Large intestine (tissue), 3 donors: Measurements from ENCODE around the gene PDPN. TPM values are rescaled to one million over a fixed set of nuclear protein-coding genes. Genes with fewer than 3 reads are reported as not detected.

ENCODE experiments used
- DNase-seq, 2 donors: peaks; one replicate each; pipeline versions ENCODE4 v3.0.0 to v3.0.0-alpha.2; 2013
- H3K27ac ChIP-seq: one replicate; pipeline ENCODE4 v1.5.1; 2013; ENCODE audit warnings: low read length
- H3K27me3 ChIP-seq: 2 replicates; pipeline ENCODE4 v1.6.1; 2013; ENCODE audit warnings: low read length; ENCODE audit not compliant: control insufficient read depth, insufficient read depth
- H3K36me3 ChIP-seq: 2 replicates; pipeline ENCODE4 v1.6.1; 2013; ENCODE audit warnings: low read length; ENCODE audit not compliant: control insufficient read depth, insufficient read depth
- H3K4me1 ChIP-seq: one replicate; pipeline ENCODE4 v1.6.1; 2013; ENCODE audit warnings: low read length; ENCODE audit not compliant: control insufficient read depth, insufficient read depth
- H3K4me3 ChIP-seq: one replicate; pipeline ENCODE4 v1.5.1; 2013; ENCODE audit warnings: low read length
- H3K9me3 ChIP-seq: one replicate; pipeline ENCODE4 v1.6.1; 2013; ENCODE audit warnings: mild to moderate bottlenecking, low read depth, low read length, moderate library complexity; ENCODE audit not compliant: control insufficient read depth
- WGBS: methylation state at CpG from one replicate; pipeline ENCODE4 v1.1.5; 2013; ENCODE audit warnings: low lambda C conversion rate; ENCODE audit not compliant: insufficient coverage; 5-methylcytosine and 5-hydroxymethylcytosine counted together
- polyA plus RNA-seq: library from polyadenylated mRNA; unstranded; fragments of 120-200 nt; gene quantifications from one replicate; pipeline ENCODE4 v1.2.1, GENCODE V29; 2013

The PDPN gene
- polyA plus RNA-seq, 1 donor = 11.9 TPM

- Histone ChIP-seq H3K4me3 (no peak overlapping the region), H3K27me3 (no peaks in the 10 kb centered on the region), H3K4me1 (no peaks in the 10 kb centered on the region), H3K27ac (no peak overlapping the region), H3K36me3 (no peaks in the 10 kb centered on the region), H3K9me3 (no peaks in the 10 kb centered on the region)
- DNase-seq = no peak
- no CpG with 5 or more reads among the region's 3 CpGs for WGBS
These were observed 44.6 kb downstream of the PDPN start for GRCh38 chr1:13628218-13628617.

- Histone ChIP-seq H3K9me3 (no peaks in the 10 kb centered on the region), H3K4me3 (no peak overlapping the region), H3K27me3 (no peaks in the 10 kb centered on the region), H3K27ac (no peak overlapping the region), H3K4me1 (no peaks in the 10 kb centered on the region), H3K36me3 (no peaks in the 10 kb centered on the region)
- DNase-seq = no peak
- no CpG with 5 or more reads among the region's 5 CpGs for WGBS
These were observed 45.1 kb downstream of the PDPN start for GRCh38 chr1:13628711-13629110.

- Histone ChIP-seq H3K36me3 (no peaks in the 10 kb centered on the region), H3K4me3 (no peak overlapping the region), H3K27ac (no peak overlapping the region), H3K9me3 (no peaks in the 10 kb centered on the region), H3K27me3 (no peaks in the 10 kb centered on the region), H3K4me1 (no peaks in the 10 kb centered on the region)
- WGBS = no CpG with 5 or more reads among the region's 3 CpGs
- DNase-seq = no peak
These were observed 58.8 kb downstream of the PDPN start for GRCh38 chr1:13642306-13643004.

GRCh38 chr1:13643017-13643416, 59.4 kb downstream of the PDPN start:
- Histone ChIP-seq H3K27me3 (no peaks in the 10 kb centered on the region), H3K9me3 (no peaks in the 10 kb centered on the region), H3K4me1 (no peaks in the 10 kb centered on the region), H3K36me3 (no peaks in the 10 kb centered on the region), H3K27ac (no peak overlapping the region), H3K4me3 (no peak overlapping the region)
- WGBS = no CpG with 5 or more reads among the region's 8 CpGs
- DNase-seq = no peak

GRCh38 chr1:13646521-13646920, 62.9 kb downstream of the PDPN start:
- DNase-seq = no peak
- 100% methylated on average over 2 of the region's 7 CpGs for WGBS
- Histone ChIP-seq H3K9me3 (no peaks in the 10 kb centered on the region), H3K4me3 (no peak overlapping the region), H3K36me3 (no peaks in the 10 kb centered on the region), H3K4me1 (no peaks in the 10 kb centered on the region), H3K27me3 (no peaks in the 10 kb centered on the region), H3K27ac (no peak overlapping the region)

GRCh38 chr1:13651279-13651678, 67.6 kb downstream of the PDPN start:
- Histone ChIP-seq H3K9me3 (no peaks in the 10 kb centered on the region), H3K4me1 (no peaks in the 10 kb centered on the region), H3K4me3 (no peak overlapping the region), H3K27ac (no peak overlapping the region), H3K27me3 (no peaks in the 10 kb centered on the region), H3K36me3 (no peaks in the 10 kb centered on the region)
- DNase-seq = no peak
- WGBS = no CpG with 5 or more reads among the region's 3 CpGs

GRCh38 chr1:13652238-13652637, 68.6 kb downstream of the PDPN start:
- Histone ChIP-seq H3K27me3 (no peaks in the 10 kb centered on the region), H3K36me3 (no peaks in the 10 kb centered on the region), H3K4me1 (no peaks in the 10 kb centered on the region), H3K4me3 (no peak overlapping the region), H3K27ac (no peak overlapping the region), H3K9me3 (peaks cover 1% of the 10 kb centered on the region)
- no peak for DNase-seq
- 100% methylated on average over 1 of the region's 1 CpG for WGBS

- Histone ChIP-seq H3K36me3 (no peaks in the 10 kb centered on the region), H3K4me1 (no peaks in the 10 kb centered on the region), H3K27ac (no peak overlapping the region), H3K9me3 (peaks cover 2% of the 10 kb centered on the region), H3K27me3 (no peaks in the 10 kb centered on the region), H3K4me3 (no peak overlapping the region)
- 80% methylated on average over 1 of the region's 5 CpGs for WGBS
- no peak for DNase-seq
These were observed 77.9 kb downstream of the PDPN start for GRCh38 chr1:13661539-13661938.

GRCh38 chr1:13662493-13662892, 78.9 kb downstream of the PDPN start:
- no peak for DNase-seq
- Histone ChIP-seq H3K4me3 (no peak overlapping the region), H3K27ac (no peak overlapping the region), H3K36me3 (no peaks in the 10 kb centered on the region), H3K27me3 (no peaks in the 10 kb centered on the region), H3K4me1 (no peaks in the 10 kb centered on the region), H3K9me3 (no peaks in the 10 kb centered on the region)
- no CpG with 5 or more reads among the region's 4 CpGs for WGBS

GRCh38 chr1:13663969-13664368, 80.3 kb downstream of the PDPN start:
- H3K4me1 ChIP-seq = no peaks in the 10 kb centered on the region
- H3K36me3 ChIP-seq = no peaks in the 10 kb centered on the region
- H3K4me3 ChIP-seq = no peak overlapping the region
- H3K27me3 ChIP-seq = no peaks in the 10 kb centered on the region
- H3K9me3 ChIP-seq = no peaks in the 10 kb centered on the region
- H3K27ac ChIP-seq = no peak overlapping the region
- no peak for DNase-seq
- WGBS = 83% methylated on average over 1 of the region's 4 CpGs

GRCh38 chr1:13664451-13664850, 80.8 kb downstream of the PDPN start:
- Histone ChIP-seq H3K27me3 (no peaks in the 10 kb centered on the region), H3K9me3 (no peaks in the 10 kb centered on the region), H3K27ac (no peak overlapping the region), H3K4me3 (no peak overlapping the region), H3K4me1 (no peaks in the 10 kb centered on the region), H3K36me3 (no peaks in the 10 kb centered on the region)
- no CpG with 5 or more reads among the region's 1 CpG for WGBS
- no peak for DNase-seq
